ENCODE results near the gene RARS2. TPM values are rescaled to one million over a fixed set of nuclear protein-coding genes. Genes with fewer than 3 reads are reported as not detected.

Gene RARS2
- total RNA-seq: 10 to 100 TPM; 29.3 to 33.1 (median 30.5) TPM

- H3K4me1 ChIP-seq: peaks cover 0 to 6% of the 10 kb centered on the region in 2 donors
These were observed at the start of gene RARS2, which contains the start of gene ORC3 for GRCh38 chr6:87589693-87590416. TSS of gene RARS2 (minus strand) at chr6:87589987. CDS start at chr6:87589957, 30 bp downstream. TSS of gene ORC3 (plus strand) at chr6:87590135. CDS start at chr6:87590169, 34 bp downstream.

GRCh38 chr6:87639373-87639772 is 49.6 kb upstream of the RARS2 start:
- intact Hi-C loops (cut with DNase I; ENCODE audit: low total_unique reads): no loop called here
- H3K4me3 ChIP-seq: no peak overlapping the region
- no peaks in the 10 kb centered on the region for H3K9me3 ChIP-seq
- H3K27me3 ChIP-seq: no peaks in the 10 kb centered on the region
- H3K27ac ChIP-seq: no peak overlapping the region
- TF ChIP-seq CTCF (IDR thresholded peaks at IDR 0.05) (no peak), POLR2A (IDR thresholded peaks at IDR 0.05) (no peak), POLR2AphosphoS5 (IDR thresholded peaks at IDR 0.05) (no peak)
- H3K36me3 ChIP-seq: no peaks in the 10 kb centered on the region
- DNase-seq (ENCODE audit: low spot score in 2 of 2): no peak
- no peaks in the 10 kb centered on the region for H3K4me1 ChIP-seq

More at GRCh38 chr6:87589693-87590416, at the start of gene RARS2, which contains the start of gene ORC3:
- peak within 1 kb of the TSS; percentile 72 to 88 (median 87) for H3K4me3 ChIP-seq
- no peak for TF ChIP-seq CTCF (IDR thresholded peaks at IDR 0.05)
- TF ChIP-seq POLR2AphosphoS5 (IDR thresholded peaks at IDR 0.05): peak; percentile 85 to 93 (median 90)
- peak; percentile 62 for TF ChIP-seq POLR2A (IDR thresholded peaks at IDR 0.05)
- peak within 1 kb of the TSS; percentile 82 to 88 for H3K27ac ChIP-seq
- intact Hi-C loops (cut with DNase I; ENCODE audit: low total_unique reads): no loop called here
- H3K36me3 ChIP-seq: no peaks in the 10 kb centered on the region
- H3K27me3 ChIP-seq: no peaks in the 10 kb centered on the region
- no peaks in the 10 kb centered on the region for H3K9me3 ChIP-seq
- DNase-seq (ENCODE audit: low spot score in 2 of 2): peak; percentile 94 to 96

- intact Hi-C loops (cut with DNase I; ENCODE audit: low total_unique reads): no loop called here
- no peaks in the 10 kb centered on the region for H3K36me3 ChIP-seq
- H3K4me1 ChIP-seq: no peaks in the 10 kb centered on the region
These were observed 47.3 kb upstream of the RARS2 start for GRCh38 chr6:87637106-87637505.

GRCh38 chr6:87636315-87636714 is 46.5 kb upstream of the RARS2 start:
- Histone ChIP-seq H3K9me3 (no peaks in the 10 kb centered on the region), H3K27me3 (no peaks in the 10 kb centered on the region), H3K4me3 (no peak overlapping the region), H3K27ac (no peak overlapping the region), H3K4me1 (no peaks in the 10 kb centered on the region), H3K36me3 (no peaks in the 10 kb centered on the region)
- no peak for DNase-seq (ENCODE audit: low spot score in 2 of 2)
- TF ChIP-seq POLR2A (IDR thresholded peaks at IDR 0.05): no peak
- TF ChIP-seq CTCF (IDR thresholded peaks at IDR 0.05): no peak
- no peak for TF ChIP-seq POLR2AphosphoS5 (IDR thresholded peaks at IDR 0.05)
- intact Hi-C loops (cut with DNase I; ENCODE audit: low total_unique reads): no loop called here

More at GRCh38 chr6:87637106-87637505, 47.3 kb upstream of the RARS2 start:
- H3K9me3 ChIP-seq: no peaks in the 10 kb centered on the region
- TF ChIP-seq CTCF (IDR thresholded peaks at IDR 0.05) (no peak), POLR2AphosphoS5 (IDR thresholded peaks at IDR 0.05) (no peak), POLR2A (IDR thresholded peaks at IDR 0.05) (no peak)
- H3K27ac ChIP-seq: no peak overlapping the region
- H3K4me3 ChIP-seq: no peak overlapping the region
- DNase-seq (ENCODE audit: low spot score in 2 of 2): no peak
- no peaks in the 10 kb centered on the region for H3K27me3 ChIP-seq

GRCh38 chr6:87633851-87634250 is 44.1 kb upstream of the RARS2 start:
- Histone ChIP-seq H3K36me3 (no peaks in the 10 kb centered on the region), H3K27me3 (no peaks in the 10 kb centered on the region), H3K9me3 (no peaks in the 10 kb centered on the region), H3K4me3 (no peak overlapping the region), H3K27ac (no peak overlapping the region), H3K4me1 (no peaks in the 10 kb centered on the region)
- TF ChIP-seq POLR2A (IDR thresholded peaks at IDR 0.05): no peak
- no peak for TF ChIP-seq POLR2AphosphoS5 (IDR thresholded peaks at IDR 0.05)
- no peak for TF ChIP-seq CTCF (IDR thresholded peaks at IDR 0.05)
- no peak for DNase-seq (ENCODE audit: low spot score in 2 of 2)
- intact Hi-C loops (cut with DNase I; ENCODE audit: low total_unique reads): no loop called here
